ENCODE results near the gene KLHL22. TPM values are rescaled to one million over a fixed set of nuclear protein-coding genes. Genes with fewer than 3 reads are reported as not detected.

Gene KLHL22
- total and polyA plus RNA-seq, 2 experiments from 2014 or later, result 33.8 to 55.0 TPM

DNA sequence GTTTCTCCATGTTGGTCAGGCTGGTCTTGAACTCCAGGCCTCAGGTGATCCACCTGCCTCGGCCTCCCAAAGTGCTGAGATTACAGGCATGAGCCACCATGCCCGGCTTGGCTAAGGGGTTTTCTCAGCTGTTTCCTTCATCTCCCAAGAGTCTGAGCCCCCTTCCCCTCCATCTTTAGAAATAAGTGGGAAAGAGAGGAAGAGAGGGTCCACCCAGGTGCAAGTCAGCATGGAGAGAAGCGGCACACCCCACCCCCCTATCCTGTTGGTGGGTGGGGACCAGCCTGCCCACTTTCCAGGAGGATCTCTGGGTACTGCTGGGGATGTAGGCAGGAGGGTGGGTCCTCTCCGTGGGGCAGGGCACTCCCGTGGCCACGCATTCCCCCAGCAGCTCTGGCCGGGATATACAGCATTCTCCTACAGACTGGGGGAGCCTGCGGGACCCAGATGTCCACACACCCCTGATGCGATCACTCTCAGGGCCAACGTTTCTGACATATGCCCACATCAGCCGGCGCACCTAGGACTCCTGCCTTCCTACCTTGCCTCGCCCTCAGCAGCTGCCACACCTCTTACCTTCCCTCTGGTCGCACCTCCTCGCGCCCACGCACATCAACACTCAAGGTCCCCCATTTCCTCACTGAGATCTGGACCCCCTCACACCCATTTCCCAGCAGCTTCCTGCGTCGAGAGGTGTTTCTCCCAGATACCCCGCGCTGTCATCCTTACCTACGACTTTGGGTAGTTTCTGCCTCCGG lies 66.9 kb downstream of the KLHL22 start:
- TF ChIP-seq, protein P1, sequence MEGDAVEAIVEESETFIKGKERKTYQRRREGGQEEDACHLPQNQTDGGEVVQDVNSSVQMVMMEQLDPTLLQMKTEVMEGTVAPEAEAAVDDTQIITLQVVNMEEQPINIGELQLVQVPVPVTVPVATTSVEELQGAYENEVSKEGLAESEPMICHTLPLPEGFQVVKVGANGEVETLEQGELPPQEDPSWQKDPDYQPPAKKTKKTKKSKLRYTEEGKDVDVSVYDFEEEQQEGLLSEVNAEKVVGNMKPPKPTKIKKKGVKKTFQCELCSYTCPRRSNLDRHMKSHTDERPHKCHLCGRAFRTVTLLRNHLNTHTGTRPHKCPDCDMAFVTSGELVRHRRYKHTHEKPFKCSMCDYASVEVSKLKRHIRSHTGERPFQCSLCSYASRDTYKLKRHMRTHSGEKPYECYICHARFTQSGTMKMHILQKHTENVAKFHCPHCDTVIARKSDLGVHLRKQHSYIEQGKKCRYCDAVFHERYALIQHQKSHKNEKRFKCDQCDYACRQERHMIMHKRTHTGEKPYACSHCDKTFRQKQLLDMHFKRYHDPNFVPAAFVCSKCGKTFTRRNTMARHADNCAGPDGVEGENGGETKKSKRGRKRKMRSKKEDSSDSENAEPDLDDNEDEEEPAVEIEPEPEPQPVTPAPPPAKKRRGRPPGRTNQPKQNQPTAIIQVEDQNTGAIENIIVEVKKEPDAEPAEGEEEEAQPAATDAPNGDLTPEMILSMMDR (IDR thresholded peaks at IDR 0.05; ENCODE audit: low read depth, low read length), result no peak
- H3K9me3 ChIP-seq (ENCODE audit: low read depth), result no peaks in the 10 kb centered on the region
- H3K4me3 ChIP-seq, result no peak overlapping the region
- no peak for DNase-seq (ENCODE audit: low read depth in 1 of 2, low spot score in 1 of 2)
- peaks cover 49% of the 10 kb centered on the region for H3K27me3 ChIP-seq
- peaks cover 7% of the 10 kb centered on the region for H3K4me1 ChIP-seq (ENCODE audit: low read depth)
- H3K27ac ChIP-seq, result no peak overlapping the region
- peaks cover 3% of the 10 kb centered on the region for H3K36me3 ChIP-seq

DNA sequence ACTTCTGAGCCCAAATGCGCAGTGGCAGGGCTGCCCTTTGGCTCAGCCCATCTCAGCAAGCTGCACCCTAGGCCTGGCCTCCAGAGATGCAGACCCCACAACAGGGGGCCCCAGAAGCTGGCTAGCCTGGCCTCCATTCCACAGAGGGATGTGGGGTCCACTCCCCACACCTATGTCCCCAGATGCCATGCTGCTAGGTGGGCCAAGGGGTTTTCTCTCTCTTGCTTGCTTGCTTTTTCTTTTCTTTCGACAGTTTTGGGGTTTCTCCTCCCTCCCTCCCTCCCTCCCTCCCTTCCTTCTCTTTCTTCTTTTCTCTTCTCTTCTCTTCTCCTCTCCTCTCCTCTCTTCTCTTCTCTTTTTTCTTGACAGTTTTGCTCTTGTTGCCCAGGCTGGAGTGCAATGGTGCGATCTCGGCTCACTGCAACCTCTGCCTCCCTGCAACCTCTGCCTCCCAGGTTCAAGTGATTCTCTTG lies 67.6 kb downstream of the KLHL22 start:
- DNase-seq (ENCODE audit: low read depth in 1 of 2, low spot score in 1 of 2), result no peak
- peaks cover 43% of the 10 kb centered on the region for H3K27me3 ChIP-seq
- no peaks in the 10 kb centered on the region for H3K9me3 ChIP-seq (ENCODE audit: low read depth)
- peaks cover 7% of the 10 kb centered on the region for H3K4me1 ChIP-seq (ENCODE audit: low read depth)
- H3K4me3 ChIP-seq, result no peak overlapping the region
- TF ChIP-seq, protein P1 (IDR thresholded peaks at IDR 0.05; ENCODE audit: low read depth, low read length), result no peak
- H3K27ac ChIP-seq, result no peak overlapping the region
- H3K36me3 ChIP-seq, result peaks cover 3% of the 10 kb centered on the region

DNA sequence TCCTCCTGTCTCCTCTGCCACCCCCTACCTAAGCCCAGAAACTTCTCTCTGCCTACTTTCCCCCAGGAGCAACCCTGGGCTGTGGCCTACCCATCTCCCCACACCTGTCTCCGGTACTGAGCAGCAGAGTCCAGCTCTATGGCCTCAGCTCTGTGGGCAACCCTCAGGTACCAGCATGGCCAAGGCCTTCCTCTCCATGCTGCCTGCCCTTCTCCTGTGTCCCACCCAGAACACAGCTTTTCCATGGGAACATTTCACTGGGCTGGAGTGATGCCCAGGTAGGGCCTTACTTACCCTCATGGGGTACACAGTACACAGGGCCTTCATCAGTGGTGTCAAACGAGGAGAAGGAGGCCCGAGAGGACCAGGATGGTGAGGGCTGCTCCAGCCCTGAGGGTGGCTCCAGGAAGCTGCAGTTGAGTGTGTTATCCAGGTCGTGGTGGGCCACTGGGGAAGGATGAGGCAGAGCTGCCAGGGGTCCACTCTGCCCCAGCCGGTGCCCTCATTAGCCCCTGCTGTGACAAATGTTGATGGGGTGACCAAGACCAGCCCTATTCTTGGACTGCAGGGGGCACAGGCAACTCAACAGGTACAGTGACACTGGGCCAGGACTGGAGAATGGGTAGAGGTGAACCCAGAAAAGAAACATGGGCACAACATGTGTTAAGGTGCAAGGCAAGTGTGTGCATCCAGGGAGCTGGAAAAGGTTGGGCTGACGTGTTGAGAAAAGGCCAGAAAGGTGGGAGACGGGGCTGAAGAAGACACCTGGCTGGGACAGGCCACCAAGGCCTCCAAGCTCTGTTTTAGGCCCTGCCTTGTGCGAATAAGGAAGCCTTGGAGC lies 68.3 kb downstream of the KLHL22 start:
- H3K4me1 ChIP-seq (ENCODE audit: low read depth), result peaks cover 7% of the 10 kb centered on the region
- no peak overlapping the region for H3K27ac ChIP-seq
- TF ChIP-seq, protein P1 (IDR thresholded peaks at IDR 0.05; ENCODE audit: low read depth, low read length), result no peak
- DNase-seq (ENCODE audit: low read depth in 1 of 2, low spot score in 1 of 2), result no peak
- H3K27me3 ChIP-seq, result peaks cover 36% of the 10 kb centered on the region
- peaks cover 3% of the 10 kb centered on the region for H3K36me3 ChIP-seq
- H3K4me3 ChIP-seq, result no peak overlapping the region
- no peaks in the 10 kb centered on the region for H3K9me3 ChIP-seq (ENCODE audit: low read depth)

DNA sequence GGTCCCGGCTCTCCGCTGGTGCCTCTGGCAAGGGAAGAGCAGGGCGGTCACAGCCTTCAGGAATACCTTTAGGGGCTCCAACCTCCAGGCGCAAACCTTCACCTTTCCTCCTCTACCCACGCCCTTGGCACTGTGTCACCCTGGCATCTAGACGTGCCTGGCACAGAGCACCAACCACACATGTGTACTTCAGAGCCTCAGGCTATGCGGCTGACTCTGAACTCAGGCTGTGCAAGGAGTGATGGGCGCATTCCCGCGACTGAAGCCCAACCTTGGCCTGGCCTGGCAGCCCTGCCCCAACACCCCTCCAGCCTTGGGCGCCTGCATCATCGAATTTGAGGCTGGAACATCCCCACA lies 69.4 kb downstream of the KLHL22 start:
- Histone ChIP-seq H3K36me3 (peaks cover 3% of the 10 kb centered on the region), H3K4me1 (ENCODE audit: low read depth) (peaks cover 6% of the 10 kb centered on the region), H3K27me3 (peaks cover 26% of the 10 kb centered on the region), H3K4me3 (no peak overlapping the region), H3K27ac (no peak overlapping the region), H3K9me3 (ENCODE audit: low read depth) (no peaks in the 10 kb centered on the region)
- no peak for DNase-seq (ENCODE audit: low read depth in 1 of 2, low spot score in 1 of 2)
- TF ChIP-seq, protein P1 (IDR thresholded peaks at IDR 0.05; ENCODE audit: low read depth, low read length), result no peak

DNA sequence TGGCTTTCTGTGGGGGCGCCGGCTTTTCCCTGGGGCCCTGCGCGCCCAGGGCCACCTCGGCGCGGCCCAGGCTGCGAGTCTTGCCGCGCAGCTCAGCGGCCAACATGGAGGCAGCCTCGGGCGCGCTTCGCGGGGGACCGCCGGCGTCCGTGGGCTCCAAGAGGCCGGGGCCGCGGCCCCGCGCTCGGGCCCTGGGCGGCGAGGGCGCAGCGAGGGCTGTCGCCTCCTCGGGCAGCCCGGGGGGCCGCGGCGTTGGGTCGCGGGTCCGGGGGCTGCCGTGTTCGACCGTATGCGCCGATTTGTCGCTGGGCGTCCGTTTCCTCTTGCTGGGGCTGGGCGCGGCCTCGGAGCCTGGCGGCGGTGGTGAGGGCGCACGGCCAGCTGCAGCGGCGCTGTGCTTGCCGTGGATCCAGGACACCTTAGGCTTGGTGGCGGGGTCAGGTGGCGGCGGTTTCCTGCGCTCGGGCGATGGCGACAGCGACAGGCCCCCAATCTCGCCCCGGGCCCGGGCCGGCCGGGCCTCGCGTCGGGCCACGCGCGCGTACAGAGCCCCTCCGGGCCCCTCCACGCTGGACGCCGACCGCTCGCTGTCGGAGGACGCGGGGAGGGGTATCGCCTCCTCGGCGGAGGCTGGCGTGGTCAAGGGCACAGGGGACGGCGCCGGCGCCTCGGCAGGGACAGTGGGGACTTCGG lies 69.9 kb downstream of the KLHL22 start:
- Histone ChIP-seq H3K4me3 (no peak overlapping the region), H3K9me3 (ENCODE audit: low read depth) (no peaks in the 10 kb centered on the region), H3K36me3 (peaks cover 3% of the 10 kb centered on the region), H3K4me1 (ENCODE audit: low read depth) (peaks cover under 1% of the 10 kb centered on the region), H3K27ac (no peak overlapping the region), H3K27me3 (peaks cover 20% of the 10 kb centered on the region)
- DNase-seq (ENCODE audit: low read depth in 1 of 2, low spot score in 1 of 2), result no peak
- TF ChIP-seq, protein P1 (IDR thresholded peaks at IDR 0.05; ENCODE audit: low read depth, low read length), result no peak
